ENCODE results near the gene SRGAP1. TPM values are rescaled to one million over a fixed set of nuclear protein-coding genes. Genes with fewer than 3 reads are reported as not detected.

Gene SRGAP1
- total and polyA plus RNA-seq, 2 of the 4 experiments (the other 2 are of a cell fraction): 10.0 to 10.2 TPM

GRCh38 chr12:64085996-64086395 lies 241.5 kb downstream of the SRGAP1 start:
- ChIA-PET POLR2A (ENCODE audit: unreplicated experiment) (interaction anchor here (0.6 kb wide), 1 partner anchor 61 kb away, joined by 6 read pairs; no protein-coding TSS in a partner anchor), CTCF (interaction anchor here (0.6 kb wide), 1 partner anchor 259 kb away, joined by 3 read pairs; no protein-coding TSS in a partner anchor)
- peak overlapping the region; percentile 35; the same call in 1 of the 2 replicates for H2BK20ac ChIP-seq (ENCODE audit: low read depth, low read length)
- H3K27ac ChIP-seq (ENCODE audit: insufficient read depth, low read length): peak overlapping the region; percentile 17; the same call in 1 of the 2 replicates
- H3K56ac ChIP-seq (ENCODE audit: extremely low read depth, insufficient read depth, low read length): no peak overlapping the region
- no peak overlapping the region for H2AK9ac ChIP-seq (replicated peaks; ENCODE audit: low read depth, low read length, poor library complexity)
- TF ChIP-seq MXI1 (IDR thresholded peaks at IDR 0.05; ENCODE audit: borderline replicate concordance, low read depth, low read length) (no peak), RFX5 (IDR thresholded peaks at IDR 0.05; ENCODE audit: low read depth, low read length) (no peak), USF2 (IDR thresholded peaks at IDR 0.05; ENCODE audit: low read depth, low read length) (no peak), POLR2A (IDR thresholded peaks at IDR 0.05; ENCODE audit: low read depth, low read length) (no peak), BHLHE40 (IDR thresholded peaks at IDR 0.05; ENCODE audit: low read depth, low read length) (no peak), NFE2L2 (IDR thresholded peaks at IDR 0.05; ENCODE audit: low read depth, low read length) (no peak), CTCF (conservative IDR thresholded peaks at IDR 0.05; ENCODE audit: low read depth, low read length) (no peak), RAD21 (IDR thresholded peaks at IDR 0.05; ENCODE audit: low read length) (no peak), RCOR1 (IDR thresholded peaks at IDR 0.05; ENCODE audit: insufficient replicate concordance, low read length) (no peak), CEBPB (IDR thresholded peaks at IDR 0.05; ENCODE audit: low read depth, low read length) (no peak), MAFK (IDR thresholded peaks at IDR 0.05; ENCODE audit: low read depth, low read length) (no peak), ELK1 (IDR thresholded peaks at IDR 0.05; ENCODE audit: borderline replicate concordance, low read depth, low read length) (no peak), SMC3 (IDR thresholded peaks at IDR 0.05; ENCODE audit: low read depth, low read length) (no peak)
- H4K91ac ChIP-seq (ENCODE audit: insufficient read depth, low read depth, low read length): 0 out of 2 replicates have a peak overlapping the region, but pooled peaks have one; percentile 2
- WGBS, 2 experiments (ENCODE audit: extremely low coverage in 2 of 2, insufficient read length in 1 of 2): no CpG with 5 or more reads among the region's 4 CpGs
- 0 out of 3 replicates have a peak overlapping the region, but pooled peaks have one; percentile 68 for H2BK15ac ChIP-seq (ENCODE audit: low read depth, low read length)
- H2BK5ac ChIP-seq (ENCODE audit: low read depth, low read length, poor library complexity, severe bottlenecking): peak overlapping the region; percentile 94
- H3K79me1 ChIP-seq (ENCODE audit: low read depth in 1 of 2, low read length in 2 of 2): peaks cover 15 to 56% of the 10 kb centered on the region in 2 experiments
- intact Hi-C loops (cut with micrococcal nuclease): loop anchor here (5.0 kb wide), 1 partner anchor 244 kb away; the partner anchor contains the start of gene SRGAP1
- ATAC-seq (ENCODE audit: low read depth): no peak
- peak overlapping the region; percentile 62; the same call in 1 of the 2 replicates for H3K23ac ChIP-seq (ENCODE audit: low read depth, low read length)
- BruUV-seq (replicated peaks): no TSS peak
- H3K9ac ChIP-seq (ENCODE audit: low read depth, low read length): no peak overlapping the region
- no peaks in the 10 kb centered on the region for H4K20me1 ChIP-seq (ENCODE audit: insufficient read depth, low read length)
- peak overlapping the region; percentile 40; the same call in 1 of the 2 replicates for H3K14ac ChIP-seq (replicated peaks; ENCODE audit: low read depth, low read length)
- DNase-seq: peak; percentile 23
- H3K27me3 ChIP-seq (ENCODE audit: control insufficient read depth, insufficient read depth, low read length): no peaks in the 10 kb centered on the region
- H3K4me1 ChIP-seq (ENCODE audit: control insufficient read depth, insufficient read depth, low read length): peaks cover 27% of the 10 kb centered on the region
- H2AFZ ChIP-seq (replicated peaks; ENCODE audit: low read length, poor library complexity): no peak overlapping the region
- in situ Hi-C loops (cut with MboI; ENCODE audit: low sequenced_read_pairs): no loop called here
- H3K18ac ChIP-seq (ENCODE audit: low read depth, low read length): peak overlapping the region; percentile 16; the same call in 1 of the 2 replicates
- peaks cover 18% of the 10 kb centered on the region for H3K9me1 ChIP-seq (ENCODE audit: insufficient read depth, low read length)
- dilution Hi-C loops (cut with HindIII; ENCODE audit: low sequenced_read_pairs, unreplicated experiment): no loop called here
- peak overlapping the region; percentile 21 for H2AK5ac ChIP-seq (ENCODE audit: low read depth, low read length)
- H3K4ac ChIP-seq (ENCODE audit: low read depth, low read length): peak overlapping the region; percentile 13
- H3K4me2 ChIP-seq (ENCODE audit: low read depth, low read length): no peak overlapping the region; the same call in 1 of the 2 replicates
- peak overlapping the region; percentile 6 to 17; a peak in 2 of 4 replicates for H4K8ac ChIP-seq (ENCODE audit: low read depth in 2 of 2, low read length in 2 of 2)
- H4K5ac ChIP-seq (ENCODE audit: low read depth, low read length): peak overlapping the region; percentile 56; the same call in 1 of the 2 replicates
- peak overlapping the region; percentile 26 for H2BK120ac ChIP-seq (ENCODE audit: low read depth, low read length)
- no peaks in the 10 kb centered on the region for H3K9me3 ChIP-seq (ENCODE audit: control insufficient read depth, insufficient read depth, low read length)
- H3K4me3 ChIP-seq (ENCODE audit: insufficient read depth, low read depth, low read length): no peak overlapping the region
- H3K36me3 ChIP-seq (ENCODE audit: control insufficient read depth, insufficient read depth, low read length): peaks cover 15% of the 10 kb centered on the region
